ENCODE results near the gene IL4I1.

Gene IL4I1

GRCh38 chr19:49862391-49863253, 34.1 kb downstream of the IL4I1 start:
- DNase-seq, result no peak

DNA sequence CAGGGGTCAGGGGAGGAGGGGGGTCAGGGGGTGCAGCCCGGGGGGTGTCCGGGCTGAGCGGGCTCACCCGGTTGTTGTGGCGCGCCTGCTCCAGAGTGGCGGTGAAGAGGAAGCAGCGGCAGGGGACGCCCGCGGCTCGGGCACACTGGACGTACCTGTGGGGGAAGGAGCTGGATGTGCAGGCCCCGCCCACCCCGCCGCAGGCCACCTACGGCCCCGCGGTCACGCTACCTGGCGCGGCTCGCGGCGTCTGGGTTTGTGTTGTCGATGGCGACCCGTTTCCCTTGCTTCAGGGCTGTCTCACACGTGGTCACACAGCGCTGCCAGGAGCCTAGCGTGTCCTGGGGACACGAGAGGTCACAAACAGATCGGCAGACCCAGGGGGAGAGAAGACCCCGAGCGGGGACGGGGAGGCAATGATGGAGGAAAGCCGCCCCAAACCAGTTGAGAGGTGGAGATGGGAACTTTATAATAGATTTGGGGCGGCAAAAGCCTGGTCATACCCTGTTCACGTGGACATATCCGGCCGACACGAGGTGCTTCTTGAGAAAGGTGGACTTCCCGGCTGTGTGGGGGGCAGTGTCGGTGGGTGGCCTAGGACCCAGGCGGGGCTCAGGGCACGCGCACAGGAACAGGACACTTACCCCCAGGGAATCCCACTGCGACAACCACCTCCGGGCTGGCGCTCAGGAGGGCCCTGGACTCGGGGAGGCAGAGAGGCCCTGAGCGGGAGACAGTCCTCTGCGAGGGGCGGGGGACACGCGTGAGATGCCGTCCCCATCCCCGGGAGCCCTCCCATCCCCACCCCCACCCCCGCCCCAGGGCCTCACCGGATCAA, 34.9 kb downstream of the IL4I1 start:
- no peak for DNase-seq

DNA sequence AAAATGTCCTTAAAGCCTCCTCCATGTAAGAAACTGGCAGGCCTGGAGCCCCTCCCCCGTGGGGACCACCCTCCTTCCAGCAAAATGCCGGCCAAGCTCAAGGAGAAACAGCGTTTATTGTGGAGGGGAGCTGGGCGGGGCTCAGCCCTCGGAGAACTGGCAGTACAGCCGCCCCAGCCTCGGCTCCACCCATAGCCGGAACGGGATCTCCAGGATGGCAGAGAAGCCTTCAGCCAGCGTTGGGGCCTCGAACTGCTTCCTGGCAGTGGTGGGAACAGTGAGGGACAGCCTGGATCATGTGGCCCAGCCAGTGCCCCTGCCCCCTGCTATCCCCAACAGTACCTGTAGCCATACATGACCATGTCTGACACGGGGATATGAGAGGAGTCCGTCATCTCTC, 35.6 kb downstream of the IL4I1 start:
- no peak for DNase-seq

DNA sequence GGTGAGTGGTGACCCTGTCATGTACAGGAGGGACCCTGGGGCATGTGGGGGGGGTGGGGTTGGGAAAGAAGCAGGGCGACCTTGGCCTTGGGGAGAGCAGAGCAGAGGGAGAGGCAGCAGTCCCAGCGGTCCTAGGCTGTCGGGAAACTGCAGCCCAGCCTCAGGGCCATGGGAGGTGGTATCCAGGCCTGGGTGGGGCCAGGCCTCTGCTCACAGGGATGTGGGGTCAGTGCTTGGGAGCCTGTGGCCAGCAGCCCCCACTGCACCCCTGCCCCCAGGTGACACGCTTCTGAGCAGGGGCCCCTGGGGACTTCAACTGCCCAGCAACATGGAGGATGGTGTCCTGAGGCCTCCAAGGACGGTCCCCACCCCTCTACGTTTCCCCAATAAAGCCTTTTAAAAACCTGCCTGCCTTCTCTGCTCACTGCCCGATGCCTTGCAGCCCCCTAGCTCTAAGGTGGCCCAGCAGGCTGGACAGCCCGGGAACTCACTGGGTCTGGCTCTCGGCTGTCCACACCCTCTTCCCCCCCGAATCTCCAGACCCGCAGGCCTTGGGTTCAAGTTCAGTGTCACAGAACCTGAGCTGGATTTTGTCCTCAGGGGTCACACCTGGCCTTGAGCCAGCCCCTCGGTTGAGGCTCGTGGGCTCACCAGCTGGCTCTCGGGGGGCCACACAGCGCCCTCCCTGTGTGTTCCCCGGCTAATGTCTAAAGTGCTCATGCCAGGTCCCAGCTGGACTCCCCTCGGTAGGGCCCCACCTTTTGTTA, 36.2 kb downstream of the IL4I1 start:
- DNase-seq, result no peak

GRCh38 chr19:49859682-49860335, 36.9 kb downstream of the IL4I1 start:
- no peak for DNase-seq

GRCh38 chr19:49858088-49858985, 38.4 kb downstream of the IL4I1 start:
- DNase-seq, result no peak

GRCh38 chr19:49857838-49858087, 38.9 kb downstream of the IL4I1 start:
- no peak for DNase-seq

DNA sequence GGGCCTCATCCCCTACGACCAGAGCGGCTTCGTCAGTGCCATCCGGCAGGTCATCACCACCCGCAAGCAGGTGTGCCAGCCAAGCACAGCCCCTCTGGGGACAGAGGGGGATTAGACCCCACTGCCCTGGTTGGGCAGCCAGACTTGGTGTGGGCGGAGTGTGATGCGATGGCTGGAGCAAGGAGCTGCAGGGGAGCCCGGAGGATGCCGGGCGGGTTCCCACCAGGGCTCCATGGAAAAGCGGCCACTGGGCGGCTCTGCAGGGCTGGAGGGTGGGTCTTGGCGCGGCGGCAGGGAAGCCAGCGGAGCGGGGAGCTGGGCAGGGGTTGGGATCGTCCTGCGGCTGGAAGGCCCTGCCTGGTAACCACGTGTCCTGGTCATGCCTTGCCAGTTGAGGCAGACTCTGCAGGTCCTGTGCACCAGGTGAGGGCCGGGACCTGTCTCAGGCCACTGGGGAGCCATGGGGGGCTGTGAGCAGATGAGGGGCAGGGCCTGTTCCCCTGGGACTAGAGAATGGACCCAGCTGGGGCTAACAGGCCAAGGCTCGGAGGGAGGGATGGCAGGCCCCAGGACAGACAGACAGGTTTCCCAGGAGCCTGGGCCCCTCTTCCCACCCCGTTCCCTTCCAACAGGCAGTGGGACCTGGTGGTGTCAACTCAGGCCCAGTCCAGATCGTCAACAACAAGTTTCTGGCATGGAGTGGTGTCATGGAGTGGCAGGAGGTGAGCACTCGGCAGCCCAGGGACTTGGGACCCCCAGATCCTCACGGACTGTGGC, 39.4 kb downstream of the IL4I1 start:
- DNase-seq, result no peak

DNA sequence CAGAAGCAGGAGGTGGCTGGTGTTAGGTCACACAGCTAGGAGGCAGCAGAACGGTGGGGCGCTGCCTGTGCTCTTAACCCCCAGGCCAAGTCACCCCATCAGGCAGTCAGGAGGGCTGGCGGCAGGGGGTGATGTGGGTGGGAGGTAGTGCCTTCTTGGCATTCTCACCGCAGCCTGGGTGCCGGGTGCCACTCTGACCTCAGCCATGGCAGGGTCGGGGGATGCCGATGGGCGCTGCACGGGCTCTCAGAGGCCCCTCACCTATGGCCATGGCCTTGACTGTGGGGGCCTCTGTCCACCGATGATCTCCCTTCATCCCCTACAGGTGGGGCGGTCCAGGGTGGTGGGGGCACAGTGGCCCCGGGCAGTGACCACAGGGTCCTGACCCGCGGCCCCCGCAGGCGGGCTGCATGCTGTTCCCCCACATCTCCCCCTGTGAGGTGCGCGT, 40.1 kb downstream of the IL4I1 start:
- no peak for DNase-seq

- DNase-seq, result no peak
Observed at GRCh38 chr19:49855676-49856573, 40.8 kb downstream of the IL4I1 start.

DNA sequence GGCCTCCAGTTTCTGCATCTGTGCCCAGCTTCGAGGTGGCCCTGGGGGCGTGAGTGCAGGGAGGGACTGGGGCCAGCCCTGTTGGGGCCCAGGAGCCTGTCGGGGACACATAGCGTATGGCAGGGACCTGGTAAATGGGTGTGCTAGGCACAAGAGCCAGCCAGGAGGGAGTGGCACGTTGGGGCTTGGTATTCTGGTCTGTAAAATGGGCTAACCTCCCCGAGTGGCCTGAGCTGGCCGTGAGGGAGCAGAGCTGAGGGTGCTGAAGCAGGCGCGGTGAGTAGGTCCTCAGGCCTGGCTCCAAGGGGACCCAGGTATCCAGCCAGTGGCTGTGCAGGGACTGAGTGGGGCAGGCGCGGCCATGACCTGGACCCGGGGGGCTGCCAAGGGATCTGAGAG, 41.4 kb downstream of the IL4I1 start:
- no peak for DNase-seq

GRCh38 chr19:49854378-49855263, 42.1 kb downstream of the IL4I1 start:
- DNase-seq, result no peak

GRCh38 chr19:49853852-49854377, 42.8 kb downstream of the IL4I1 start:
- DNase-seq, result no peak

DNA sequence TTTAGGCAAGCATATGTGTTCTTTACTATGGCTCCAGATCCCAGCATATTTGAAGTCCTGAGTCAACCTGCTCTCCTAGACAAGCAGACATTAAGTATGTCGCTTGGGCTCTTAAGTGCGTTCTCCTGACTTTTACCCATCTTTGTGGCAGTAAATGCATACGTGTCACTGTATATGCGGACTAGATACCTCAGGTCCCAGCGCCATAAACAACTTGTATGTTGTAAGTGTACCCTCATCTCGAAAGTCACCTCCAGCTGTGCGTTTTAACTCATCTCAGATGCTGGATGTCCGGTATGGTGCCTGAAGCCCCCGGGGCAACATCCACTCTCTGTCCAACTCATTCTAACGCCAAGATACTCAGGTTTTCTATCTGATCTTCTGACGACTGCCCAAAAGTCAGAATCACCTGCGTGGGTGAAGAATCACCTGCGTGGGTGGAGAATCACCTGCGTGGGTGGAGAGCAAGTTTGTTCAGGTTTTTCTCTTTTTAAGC, 44.0 kb downstream of the IL4I1 start:
- no peak for DNase-seq

- peak in 2 of 4 experiments; percentile 31 to 42 for DNase-seq
Observed at GRCh38 chr19:49851456-49852259, 45.0 kb downstream of the IL4I1 start.

GRCh38 chr19:49850487-49851342, 46.0 kb downstream of the IL4I1 start, which contains the start of gene PTOV1:
PTOV1 (plus strand) TSS chr19:49851159.
- DNase-seq, result peak; percentile 96 to 98 (median 97)

Measured in suppressor macrophage (primary cell).